MG63 (cell line): Measurements from ENCODE around the gene PPP1R36. TPM values are rescaled to one million over a fixed set of nuclear protein-coding genes. Genes with fewer than 3 reads are reported as not detected.
A peak's percentile ranks its signal among the peaks of the same experiment; 100 is the strongest.
"Not testable (repeated sequence)": the region's sequence is repeated elsewhere in the genome, so short reads cannot be mapped to it uniquely, and the experiment has no call there.

Experiments used
- DNase-seq: peaks from one replicate; pipeline ENCODE4 v3.0.0-alpha.2; 2020
- H3K27me3 ChIP-seq: fragments of 250-450 bp; sonication (Bioruptor Pico); 2 replicates; pipeline ENCODE4 v1.5.1; 2020; ENCODE audit warnings: mild to moderate bottlenecking, moderate library complexity
- H3K36me3 ChIP-seq: fragments of 250-450 bp; sonication (Bioruptor Pico); 2 replicates; pipeline ENCODE4 v1.5.1; 2020; ENCODE audit warnings: mild to moderate bottlenecking, moderate library complexity
- H3K4me3 ChIP-seq: fragments of 250-450 bp; sonication (Bioruptor Pico); 2 replicates; pipeline ENCODE4 v1.5.1; 2020; ENCODE audit warnings: mild to moderate bottlenecking, moderate library complexity
- H3K9me3 ChIP-seq: fragments of 250-450 bp; sonication (Bioruptor Pico); 2 replicates; pipeline ENCODE4 v1.5.1; 2020; ENCODE audit warnings: mild to moderate bottlenecking, moderate library complexity
- total RNA-seq: library from RNA; depleted of rRNA; stranded (reverse); fragments of >200 nt; shearing (Covaris generic); gene quantifications from 2 replicates; pipeline ENCODE4 v1.2.3, GENCODE V29; 2014; ENCODE audit warnings: low replicate concordance

Gene PPP1R36
- total RNA-seq, 1 experiment from 2014 or later, result not detected

DNA sequence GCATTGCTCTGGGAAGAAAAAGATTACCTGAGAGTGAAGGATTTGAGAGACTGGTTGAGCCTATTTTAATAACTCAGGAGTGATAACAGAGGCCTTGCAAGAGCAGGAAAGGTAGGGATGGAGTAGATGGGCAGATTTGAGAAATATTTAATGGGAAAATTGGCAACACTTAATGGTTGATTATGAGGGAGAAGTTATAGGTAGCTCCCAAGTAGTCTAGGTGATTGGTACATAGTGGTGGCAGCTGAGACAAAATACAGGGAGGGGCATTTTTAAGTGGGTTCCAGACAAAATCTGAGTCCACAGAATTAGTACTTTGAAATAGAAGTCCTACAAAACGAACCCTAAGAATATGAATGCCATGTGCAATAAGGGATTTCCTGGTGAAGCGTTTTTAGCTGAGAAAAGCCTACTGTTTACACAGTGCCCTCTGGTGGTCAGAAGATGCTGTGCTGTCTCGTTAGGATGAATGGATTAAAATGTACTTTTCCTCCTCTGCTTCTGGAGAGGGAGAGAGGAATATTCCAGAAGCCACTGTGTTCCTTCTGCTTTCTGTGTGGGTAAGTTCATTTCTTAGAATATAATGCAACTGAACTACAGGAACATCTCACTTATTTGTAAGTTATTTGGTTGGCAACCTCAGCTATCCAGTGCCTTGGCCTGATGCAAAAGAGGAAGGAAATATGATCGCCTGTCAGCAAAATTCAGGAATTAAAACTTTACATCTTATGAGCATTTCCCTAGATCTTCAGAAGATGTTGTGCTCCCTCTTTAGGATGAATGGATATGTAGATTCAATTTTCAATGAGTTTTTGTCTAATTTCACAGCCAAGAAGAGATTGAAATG is 38.7 kb upstream of the PPP1R36 start:
- H3K4me3 ChIP-seq, result no peak overlapping the region
- no peaks in the 10 kb centered on the region for H3K9me3 ChIP-seq
- peak; percentile 12 for DNase-seq
- peaks cover 12% of the 10 kb centered on the region; the same call in 1 of the 2 replicates for H3K36me3 ChIP-seq
- H3K27me3 ChIP-seq, result no peaks in the 10 kb centered on the region

DNA sequence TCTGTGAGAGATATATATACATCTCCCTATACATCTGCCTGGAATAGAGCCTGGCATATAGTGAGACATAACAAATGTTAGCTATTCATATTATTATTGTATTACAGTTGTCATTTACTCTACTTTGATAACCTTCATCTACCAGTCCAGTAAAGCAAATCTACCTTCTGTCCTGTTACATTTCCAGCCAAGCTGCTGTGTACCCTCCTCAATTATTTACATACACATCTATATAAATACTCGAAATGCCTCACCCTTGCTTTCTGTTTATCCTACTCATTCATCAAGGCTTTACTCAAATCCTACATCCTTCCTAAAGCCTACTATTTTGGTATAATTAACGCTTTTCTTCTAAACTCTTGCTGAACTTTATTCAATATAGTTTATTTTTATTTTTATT is 36.5 kb upstream of the PPP1R36 start:
- no peaks in the 10 kb centered on the region for H3K27me3 ChIP-seq
- H3K36me3 ChIP-seq, result peaks cover 12% of the 10 kb centered on the region; the same call in 1 of the 2 replicates
- no peak for DNase-seq
- no peak overlapping the region for H3K4me3 ChIP-seq
- no peaks in the 10 kb centered on the region for H3K9me3 ChIP-seq

DNA sequence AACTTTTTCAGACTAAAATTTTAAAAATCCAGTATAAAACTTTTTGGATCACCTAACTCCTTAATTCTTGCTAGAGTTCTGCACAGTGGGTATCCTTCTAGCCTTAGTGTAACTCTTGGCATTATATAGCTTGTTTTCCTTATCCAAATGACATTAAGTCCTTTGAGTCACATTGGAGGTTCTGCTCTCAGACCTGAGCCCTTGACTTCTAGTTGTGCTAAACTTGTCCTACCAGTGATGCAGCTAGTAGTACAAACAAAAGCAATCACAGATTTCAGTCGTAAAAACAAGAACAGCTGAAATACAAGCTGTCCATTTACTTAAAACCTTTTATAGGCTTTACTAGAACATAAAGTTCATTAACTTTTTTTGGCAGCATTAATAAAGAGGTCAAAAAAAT is 34.7 kb upstream of the PPP1R36 start:
- Histone ChIP-seq H3K4me3 (no peak overlapping the region), H3K9me3 (no peaks in the 10 kb centered on the region), H3K36me3 (peaks cover 12% of the 10 kb centered on the region; the same call in 1 of the 2 replicates), H3K27me3 (no peaks in the 10 kb centered on the region)
- DNase-seq, result no peak

DNA sequence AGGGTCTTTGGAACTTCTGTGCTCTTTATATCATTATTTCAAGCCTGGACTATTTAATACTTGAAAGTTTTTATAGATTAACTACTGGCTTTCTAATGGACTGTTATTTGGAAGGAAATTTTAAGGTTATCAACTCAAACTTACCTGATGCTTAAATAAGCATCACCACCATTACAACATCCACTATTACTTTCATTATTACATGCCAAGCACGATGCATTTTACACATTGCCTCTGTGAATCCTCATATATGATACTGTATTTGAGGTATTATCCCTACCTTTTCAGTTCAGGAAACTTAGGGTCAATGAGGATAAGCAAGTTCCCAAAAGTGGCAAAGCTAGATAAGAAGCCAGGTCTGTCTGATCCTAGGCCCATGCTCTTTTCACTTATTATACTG is 32.8 kb upstream of the PPP1R36 start:
- Histone ChIP-seq H3K9me3 (no peaks in the 10 kb centered on the region), H3K4me3 (no peak overlapping the region), H3K36me3 (peaks cover 13% of the 10 kb centered on the region), H3K27me3 (no peaks in the 10 kb centered on the region)
- no peak for DNase-seq

DNA sequence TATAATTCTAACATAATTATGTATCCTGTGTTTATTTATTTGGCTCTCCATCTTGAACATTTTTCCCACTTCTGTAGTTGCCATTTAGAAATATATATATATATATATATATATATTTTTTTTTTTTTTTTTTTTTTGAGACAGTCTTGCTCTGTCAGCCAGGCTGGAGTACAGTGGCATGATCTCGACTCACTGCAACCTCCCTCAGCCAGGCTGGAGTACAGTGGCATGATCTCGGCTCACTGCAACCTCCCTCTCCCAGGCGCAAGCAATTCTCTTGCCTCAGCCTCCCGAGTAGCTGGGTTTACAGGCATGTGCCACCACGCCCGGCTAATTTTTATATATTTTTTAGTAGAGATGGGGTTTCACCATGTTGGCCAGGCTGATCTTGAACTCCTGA is 32.1 kb upstream of the PPP1R36 start:
- peaks cover 13% of the 10 kb centered on the region for H3K36me3 ChIP-seq
- DNase-seq, H3K27me3 ChIP-seq, H3K4me3 ChIP-seq, H3K9me3 ChIP-seq: not testable (repeated sequence)

DNA sequence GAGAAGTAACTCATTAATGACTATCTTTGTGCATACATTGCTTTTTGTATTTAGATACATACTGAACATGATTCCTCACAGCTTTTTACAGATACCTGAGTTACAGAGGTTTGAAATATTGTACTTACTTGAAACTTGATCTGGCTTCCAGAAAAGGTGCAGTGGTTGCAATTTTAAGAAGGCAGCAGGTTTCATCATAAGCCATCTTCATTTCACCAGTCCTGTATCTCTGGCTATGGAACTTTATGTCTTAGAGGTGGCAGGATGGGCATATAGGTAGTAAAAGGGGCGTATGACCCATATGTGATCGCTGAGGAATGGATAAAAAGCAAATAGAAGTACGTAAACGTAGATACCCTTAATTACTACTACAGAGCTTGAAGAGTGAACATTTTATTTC is 31.5 kb upstream of the PPP1R36 start:
- no peak for DNase-seq
- Histone ChIP-seq H3K4me3 (no peak overlapping the region), H3K36me3 (peaks cover 16% of the 10 kb centered on the region)

DNA sequence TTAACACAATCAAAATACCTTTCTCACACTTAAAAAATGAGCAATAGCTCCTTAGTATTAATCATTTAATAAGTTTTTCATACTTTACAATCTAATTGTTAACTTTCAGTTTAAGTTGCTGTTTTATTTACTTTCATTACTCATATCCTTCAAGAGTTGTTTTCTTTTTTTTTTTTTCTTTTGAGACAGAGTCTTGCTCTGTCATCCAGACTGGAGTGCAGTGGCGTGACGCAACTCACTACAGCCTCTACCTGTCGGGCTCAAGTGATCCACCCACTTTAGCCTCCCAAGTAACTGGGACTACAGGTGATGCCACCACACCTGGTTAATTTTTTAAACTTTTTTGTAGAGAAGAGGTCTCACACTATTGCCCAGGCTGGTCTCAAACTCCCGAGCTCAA is 29.1 kb upstream of the PPP1R36 start:
- no peak for DNase-seq
- Histone ChIP-seq H3K27me3 (no peaks in the 10 kb centered on the region), H3K4me3 (no peak overlapping the region), H3K36me3 (peaks cover 33% of the 10 kb centered on the region), H3K9me3 (no peaks in the 10 kb centered on the region)

More for the DNA sequence above, 31.5 kb upstream of the PPP1R36 start:
- Histone ChIP-seq H3K9me3 (no peaks in the 10 kb centered on the region), H3K27me3 (no peaks in the 10 kb centered on the region)

DNA sequence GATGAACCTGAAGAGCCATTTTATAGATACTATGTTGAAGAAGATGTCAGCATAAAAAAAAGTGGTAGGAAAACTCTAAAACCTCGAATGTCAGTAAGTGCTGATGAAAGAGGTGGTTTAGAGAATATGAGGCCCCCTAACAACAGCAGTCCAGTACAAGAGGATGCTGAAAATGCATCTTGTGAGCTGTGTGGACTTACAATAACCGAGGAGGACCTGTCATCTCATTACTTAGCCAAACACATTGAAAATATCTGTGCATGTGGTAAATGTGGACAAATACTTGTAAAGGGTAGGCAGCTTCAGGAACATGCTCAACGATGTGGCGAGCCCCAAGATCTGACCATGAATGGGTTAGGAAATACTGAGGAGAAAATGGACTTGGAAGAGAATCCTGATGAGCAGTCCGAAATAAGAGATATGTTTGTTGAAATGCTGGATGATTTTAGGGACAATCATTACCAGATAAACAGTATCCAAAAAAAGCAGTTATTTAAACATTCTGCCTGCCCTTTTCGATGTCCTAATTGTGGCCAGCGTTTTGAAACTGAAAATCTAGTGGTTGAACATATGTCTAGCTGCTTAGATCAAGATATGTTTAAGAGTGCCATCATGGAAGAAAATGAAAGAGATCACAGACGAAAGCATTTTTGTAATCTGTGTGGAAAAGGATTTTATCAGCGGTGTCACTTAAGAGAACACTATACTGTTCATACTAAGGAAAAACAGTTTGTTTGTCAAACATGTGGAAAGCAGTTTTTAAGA is 27.0 kb upstream of the PPP1R36 start:
- H3K36me3 ChIP-seq, result peaks cover 37% of the 10 kb centered on the region
- no peaks in the 10 kb centered on the region for H3K27me3 ChIP-seq
- no peaks in the 10 kb centered on the region for H3K9me3 ChIP-seq
- H3K4me3 ChIP-seq, result no peak overlapping the region
- DNase-seq, result no peak

DNA sequence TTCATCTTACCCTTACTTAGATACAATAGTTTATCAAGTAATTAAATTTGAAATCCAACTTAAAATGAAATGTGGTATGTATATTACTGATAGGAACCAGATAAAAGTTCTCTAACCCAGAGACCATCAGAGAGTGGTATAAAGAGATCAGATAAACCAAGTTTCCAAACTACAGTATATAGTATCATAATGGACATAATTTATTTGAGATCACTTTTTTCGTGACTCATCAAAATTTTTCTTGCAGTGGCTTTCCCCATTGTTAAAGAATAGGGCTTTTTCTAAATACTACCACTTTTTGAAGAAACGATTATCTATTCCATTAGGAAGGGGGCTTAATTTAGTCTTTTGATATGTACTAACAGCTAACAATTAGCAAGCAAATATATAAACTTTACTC is 24.4 kb upstream of the PPP1R36 start:
- Histone ChIP-seq H3K9me3 (no peaks in the 10 kb centered on the region), H3K36me3 (peaks cover 39% of the 10 kb centered on the region), H3K4me3 (no peak overlapping the region), H3K27me3 (no peaks in the 10 kb centered on the region)
- DNase-seq, result no peak

DNA sequence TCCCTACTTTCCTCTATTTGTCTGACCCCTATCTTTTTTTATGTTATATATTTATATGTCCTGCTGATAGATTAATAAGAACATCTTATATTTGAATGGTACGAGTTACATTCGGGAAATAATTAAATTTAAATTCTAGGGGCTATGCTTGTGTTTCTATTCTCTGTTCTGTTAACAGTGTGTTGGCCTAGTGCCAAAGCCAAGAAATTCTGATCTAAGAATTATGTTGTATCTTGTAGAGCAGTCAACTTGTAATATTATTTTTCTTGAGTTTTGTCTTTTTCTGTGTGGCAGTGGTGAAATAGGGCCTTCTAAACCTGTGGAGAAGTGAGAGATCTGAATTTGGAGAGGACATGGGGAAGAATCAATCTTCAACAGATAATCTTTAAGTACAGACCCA is 18.2 kb upstream of the PPP1R36 start:
- H3K36me3 ChIP-seq, result peaks cover 2% of the 10 kb centered on the region; the same call in 1 of the 2 replicates
- H3K27me3 ChIP-seq, result no peaks in the 10 kb centered on the region
- no peaks in the 10 kb centered on the region for H3K9me3 ChIP-seq
- no peak for DNase-seq
- no peak overlapping the region for H3K4me3 ChIP-seq

DNA sequence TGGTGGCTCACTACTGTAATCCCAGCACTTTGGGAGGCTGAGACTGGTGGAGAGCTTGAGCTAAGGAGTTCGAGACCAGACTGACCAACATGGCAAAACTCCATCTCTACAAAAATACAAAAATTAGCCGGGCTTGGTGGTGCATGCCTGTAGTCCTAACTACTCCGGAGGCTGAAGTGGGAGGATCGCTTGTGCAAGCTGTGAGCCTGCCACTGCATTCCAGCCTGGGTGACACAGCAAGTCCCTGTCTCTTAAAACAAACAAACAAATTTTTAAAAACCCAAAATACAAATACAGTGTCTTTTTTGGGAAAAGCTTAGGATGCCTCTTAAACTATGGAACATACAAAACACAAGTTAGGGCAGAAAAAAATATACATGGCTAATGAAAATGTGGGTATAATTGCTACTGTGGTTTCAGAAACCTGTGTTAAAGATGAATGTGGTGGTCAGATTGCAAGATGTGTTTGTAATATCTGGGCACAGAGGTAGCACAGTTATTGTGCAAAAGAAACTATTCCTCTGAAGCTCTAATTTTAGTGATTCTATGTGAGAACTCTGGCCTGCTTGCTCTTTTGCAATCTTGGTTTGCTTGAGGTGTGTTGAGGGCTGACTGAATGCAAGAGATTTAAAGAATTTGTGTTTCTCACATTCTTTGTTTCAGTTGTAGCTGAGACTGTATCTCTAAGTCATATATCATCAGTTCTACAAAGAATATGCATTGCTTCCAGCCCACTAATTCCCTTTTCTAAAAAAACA is 13.1 kb upstream of the PPP1R36 start:
- Histone ChIP-seq H3K4me3 (no peak overlapping the region), H3K27me3 (no peaks in the 10 kb centered on the region), H3K9me3 (no peaks in the 10 kb centered on the region), H3K36me3 (no peaks in the 10 kb centered on the region)
- no peak for DNase-seq

DNA sequence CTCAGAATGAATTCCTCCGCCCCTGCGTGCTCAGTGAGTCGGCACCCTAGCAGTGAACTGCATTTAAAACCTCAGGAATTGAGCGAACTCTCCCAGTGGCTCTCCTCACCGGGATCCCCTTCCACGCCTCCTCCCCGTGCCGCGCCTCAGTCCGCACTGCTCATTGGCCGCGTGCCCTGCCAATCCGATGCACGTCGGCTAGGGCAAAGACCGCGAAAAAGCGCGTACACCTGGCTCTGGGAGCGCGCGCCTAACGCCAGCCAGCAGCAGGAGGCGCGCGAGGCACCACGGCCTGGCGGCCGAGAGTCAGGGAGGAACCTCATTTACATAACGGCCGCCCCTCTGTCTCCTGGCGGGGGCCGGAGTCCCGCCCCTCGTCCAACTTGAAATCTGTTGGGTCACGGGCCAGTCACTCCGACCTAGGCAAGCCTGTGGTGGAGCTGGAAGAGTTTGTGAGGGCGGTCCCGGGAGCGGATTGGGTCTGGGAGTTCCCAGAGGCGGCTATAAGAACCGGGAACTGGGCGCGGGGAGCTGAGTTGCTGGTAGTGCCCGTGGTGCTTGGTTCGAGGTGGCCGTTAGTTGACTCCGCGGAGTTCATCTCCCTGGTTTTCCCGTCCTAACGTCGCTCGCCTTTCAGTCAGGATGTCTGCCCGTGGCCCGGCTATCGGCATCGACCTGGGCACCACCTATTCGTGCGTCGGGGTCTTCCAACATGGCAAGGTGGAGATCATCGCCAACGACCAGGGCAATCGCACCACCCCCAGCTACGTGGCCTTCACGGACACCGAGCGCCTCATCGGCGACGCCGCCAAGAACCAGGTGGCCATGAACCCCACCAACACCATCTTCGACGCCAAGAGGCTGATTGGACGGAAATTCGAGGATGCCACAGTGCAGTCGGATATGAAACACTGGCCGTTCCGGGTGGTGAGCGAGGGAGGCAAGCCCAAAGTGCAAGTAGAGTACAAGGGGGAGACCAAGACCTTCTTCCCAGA is 9.3 kb upstream of the PPP1R36 start, which contains the start of gene HSPA2:
HSPA2 (plus strand) TSS at position 534 of the 995 bp plus-strand sequence; CDS start at position 643, 109 bp downstream.
- Histone ChIP-seq H3K36me3 (no peaks in the 10 kb centered on the region), H3K4me3 (peak within 1 kb of the TSS; percentile 49), H3K9me3 (no peaks in the 10 kb centered on the region), H3K27me3 (no peaks in the 10 kb centered on the region)
- DNase-seq, result peak; percentile 98

DNA sequence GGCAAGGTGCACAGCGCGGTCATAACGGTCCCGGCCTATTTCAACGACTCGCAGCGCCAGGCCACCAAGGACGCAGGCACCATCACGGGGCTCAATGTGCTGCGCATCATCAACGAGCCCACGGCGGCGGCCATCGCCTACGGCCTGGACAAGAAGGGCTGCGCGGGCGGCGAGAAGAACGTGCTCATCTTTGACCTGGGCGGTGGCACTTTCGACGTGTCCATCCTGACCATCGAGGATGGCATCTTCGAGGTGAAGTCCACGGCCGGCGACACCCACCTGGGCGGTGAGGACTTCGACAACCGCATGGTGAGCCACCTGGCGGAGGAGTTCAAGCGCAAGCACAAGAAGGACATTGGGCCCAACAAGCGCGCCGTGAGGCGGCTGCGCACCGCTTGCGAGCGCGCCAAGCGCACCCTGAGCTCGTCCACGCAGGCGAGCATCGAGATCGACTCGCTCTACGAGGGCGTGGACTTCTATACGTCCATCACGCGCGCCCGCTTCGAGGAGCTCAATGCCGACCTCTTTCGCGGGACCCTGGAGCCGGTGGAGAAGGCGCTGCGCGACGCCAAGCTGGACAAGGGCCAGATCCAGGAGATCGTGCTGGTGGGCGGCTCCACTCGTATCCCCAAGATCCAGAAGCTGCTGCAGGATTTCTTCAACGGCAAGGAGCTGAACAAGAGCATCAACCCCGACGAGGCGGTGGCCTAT is 8.3 kb upstream of the PPP1R36 start:
- Histone ChIP-seq H3K4me3 (no peak overlapping the region), H3K27me3 (no peaks in the 10 kb centered on the region), H3K36me3 (no peaks in the 10 kb centered on the region), H3K9me3 (no peaks in the 10 kb centered on the region)
- DNase-seq, result no peak

DNA sequence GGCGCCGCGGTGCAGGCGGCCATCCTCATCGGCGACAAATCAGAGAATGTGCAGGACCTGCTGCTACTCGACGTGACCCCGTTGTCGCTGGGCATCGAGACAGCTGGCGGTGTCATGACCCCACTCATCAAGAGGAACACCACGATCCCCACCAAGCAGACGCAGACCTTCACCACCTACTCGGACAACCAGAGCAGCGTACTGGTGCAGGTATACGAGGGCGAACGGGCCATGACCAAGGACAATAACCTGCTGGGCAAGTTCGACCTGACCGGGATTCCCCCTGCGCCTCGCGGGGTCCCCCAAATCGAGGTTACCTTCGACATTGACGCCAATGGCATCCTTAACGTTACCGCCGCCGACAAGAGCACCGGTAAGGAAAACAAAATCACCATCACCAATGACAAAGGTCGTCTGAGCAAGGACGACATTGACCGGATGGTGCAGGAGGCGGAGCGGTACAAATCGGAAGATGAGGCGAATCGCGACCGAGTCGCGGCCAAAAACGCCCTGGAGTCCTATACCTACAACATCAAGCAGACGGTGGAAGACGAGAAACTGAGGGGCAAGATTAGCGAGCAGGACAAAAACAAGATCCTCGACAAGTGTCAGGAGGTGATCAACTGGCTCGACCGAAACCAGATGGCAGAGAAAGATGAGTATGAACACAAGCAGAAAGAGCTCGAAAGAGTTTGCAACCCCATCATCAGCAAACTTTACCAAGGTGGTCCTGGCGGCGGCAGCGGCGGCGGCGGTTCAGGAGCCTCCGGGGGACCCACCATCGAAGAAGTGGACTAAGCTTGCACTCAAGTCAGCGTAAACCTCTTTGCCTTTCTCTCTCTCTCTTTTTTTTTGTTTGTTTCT is 7.6 kb upstream of the PPP1R36 start:
- Histone ChIP-seq H3K27me3 (no peaks in the 10 kb centered on the region), H3K4me3 (peak overlapping the region; percentile 13; the same call in 1 of the 2 replicates), H3K9me3 (no peaks in the 10 kb centered on the region), H3K36me3 (no peaks in the 10 kb centered on the region)
- no peak for DNase-seq
